Astrocyte (in vitro differentiated cells and primary cell): Measurements from ENCODE around the gene TANGO2.

Experiments used
- EZH2 ChIP-seq: IDR thresholded peaks from 2 replicates; pipeline ENCODE4 v1.6.1; 2012; ENCODE audit warnings: mild to moderate bottlenecking, low read length, inconsistent platforms; ENCODE audit not compliant: insufficient read depth
- TF ChIP-seq, protein P1 (sequence below): IDR thresholded peaks from 2 replicates; pipeline ENCODE4 v1.5.1; 2011; ENCODE audit warnings: low read depth, mild to moderate bottlenecking, inconsistent platforms, low read length, moderate library complexity; ENCODE audit not compliant: insufficient read depth

GRCh38 chr22:19986011-19986409 lies 34.9 kb upstream of the TANGO2 start:
- TF ChIP-seq, protein P1, sequence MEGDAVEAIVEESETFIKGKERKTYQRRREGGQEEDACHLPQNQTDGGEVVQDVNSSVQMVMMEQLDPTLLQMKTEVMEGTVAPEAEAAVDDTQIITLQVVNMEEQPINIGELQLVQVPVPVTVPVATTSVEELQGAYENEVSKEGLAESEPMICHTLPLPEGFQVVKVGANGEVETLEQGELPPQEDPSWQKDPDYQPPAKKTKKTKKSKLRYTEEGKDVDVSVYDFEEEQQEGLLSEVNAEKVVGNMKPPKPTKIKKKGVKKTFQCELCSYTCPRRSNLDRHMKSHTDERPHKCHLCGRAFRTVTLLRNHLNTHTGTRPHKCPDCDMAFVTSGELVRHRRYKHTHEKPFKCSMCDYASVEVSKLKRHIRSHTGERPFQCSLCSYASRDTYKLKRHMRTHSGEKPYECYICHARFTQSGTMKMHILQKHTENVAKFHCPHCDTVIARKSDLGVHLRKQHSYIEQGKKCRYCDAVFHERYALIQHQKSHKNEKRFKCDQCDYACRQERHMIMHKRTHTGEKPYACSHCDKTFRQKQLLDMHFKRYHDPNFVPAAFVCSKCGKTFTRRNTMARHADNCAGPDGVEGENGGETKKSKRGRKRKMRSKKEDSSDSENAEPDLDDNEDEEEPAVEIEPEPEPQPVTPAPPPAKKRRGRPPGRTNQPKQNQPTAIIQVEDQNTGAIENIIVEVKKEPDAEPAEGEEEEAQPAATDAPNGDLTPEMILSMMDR = no peak
- no peak for TF ChIP-seq EZH2
